ENCODE results near the gene ZNF12.
"Not testable (repeated sequence)": the region's sequence is repeated elsewhere in the genome, so short reads cannot be mapped to it uniquely, and the experiment has no call there.

Gene ZNF12

GRCh38 chr7:6706666-6707407 lies at the start of gene ZNF12:
ZNF12 (minus strand) TSS chr7:6706947; CDS start chr7:6705173, 1,774 bp downstream.
- peak; percentile 98 for DNase-seq

- not testable (repeated sequence) for DNase-seq
Measured at GRCh38 chr7:6753964-6754363, 47.2 kb upstream of the ZNF12 start, which contains the start of gene RSPH10B2. RSPH10B2 (plus strand) TSS chr7:6754103; CDS start chr7:6757678, 3,575 bp downstream.

- not testable (repeated sequence) for DNase-seq
Measured at GRCh38 chr7:6750173-6750572, 43.4 kb upstream of the ZNF12 start.

- DNase-seq, result not testable (repeated sequence)
Measured at GRCh38 chr7:6749335-6749734, 42.6 kb upstream of the ZNF12 start.

- not testable (repeated sequence) for DNase-seq
Measured at GRCh38 chr7:6744410-6745100, 37.8 kb upstream of the ZNF12 start.

GRCh38 chr7:6738415-6738814 lies 31.7 kb upstream of the ZNF12 start:
- DNase-seq, result not testable (repeated sequence)

- DNase-seq, result peak; percentile 47
Measured at GRCh38 chr7:6730343-6730633, 23.5 kb upstream of the ZNF12 start.

- peak; percentile 98 for DNase-seq
Measured at GRCh38 chr7:6729492-6730342, 23.0 kb upstream of the ZNF12 start.

- DNase-seq, result not testable (repeated sequence)
Measured at GRCh38 chr7:6728893-6729491, 22.2 kb upstream of the ZNF12 start.

GRCh38 chr7:6727663-6728062 lies 20.9 kb upstream of the ZNF12 start:
- DNase-seq, result no peak

GRCh38 chr7:6726341-6726740 lies 19.6 kb upstream of the ZNF12 start:
- not testable (repeated sequence) for DNase-seq

- peak; percentile 72 for DNase-seq
Measured at GRCh38 chr7:6725003-6725402, 18.3 kb upstream of the ZNF12 start.

GRCh38 chr7:6724351-6724750 lies 17.6 kb upstream of the ZNF12 start:
- DNase-seq, result not testable (repeated sequence)

- no peak for DNase-seq
Measured at GRCh38 chr7:6718124-6718523, 11.4 kb upstream of the ZNF12 start.

GRCh38 chr7:6715898-6716297 lies 9.2 kb upstream of the ZNF12 start:
- DNase-seq, result not testable (repeated sequence)

- no peak for DNase-seq
Measured at GRCh38 chr7:6714360-6714759, 7.6 kb upstream of the ZNF12 start.

GRCh38 chr7:6709808-6710207 lies 3.1 kb upstream of the ZNF12 start:
- DNase-seq, result peak; percentile 18

GRCh38 chr7:6708304-6708703 lies 1.6 kb upstream of the ZNF12 start:
- no peak for DNase-seq

- peak; percentile 77 for DNase-seq
Measured at GRCh38 chr7:6705959-6706665, 635 bp downstream of the ZNF12 start.

- no peak for DNase-seq
Measured at GRCh38 chr7:6701860-6702259, 4.9 kb downstream of the ZNF12 start.

- no peak for DNase-seq
Measured at GRCh38 chr7:6700793-6701192, 6.0 kb downstream of the ZNF12 start.

- DNase-seq, result peak; percentile 29
Measured at GRCh38 chr7:6691609-6692106, 15.1 kb downstream of the ZNF12 start.

Measured in hematopoietic multipotent progenitor cell treated with erythropoietin and hydrocortisone succinate and interleukin-3 and kit ligand, for 4 days (in vitro differentiated cells).